Measurements from ENCODE around the gene SYCP2L. TPM values are rescaled to one million over a fixed set of nuclear protein-coding genes. Genes with fewer than 3 reads are reported as not detected.

The SYCP2L gene
- total RNA-seq, 1 experiment from 2014 or later, result 4.9 TPM

GRCh38 chr6:10891960-10892359 is 5.1 kb downstream of the SYCP2L start:
- H3K79me2 ChIP-seq (ENCODE audit: insufficient read depth, low read length), result no peaks in the 10 kb centered on the region
- H3K27me3 ChIP-seq (ENCODE audit: insufficient read depth, low read length), result no peaks in the 10 kb centered on the region
- H3K4me3 ChIP-seq (replicated peaks in 1 of 2; ENCODE audit: low read depth in 1 of 2, low read length in 2 of 2), result no peak overlapping the region
- H3K4me1 ChIP-seq (ENCODE audit: control insufficient read depth in 1 of 2, insufficient read depth in 2 of 2, low read length in 2 of 2), result no peaks in the 10 kb centered on the region
- POLR2A ChIA-PET, result no interaction called here
- no peak overlapping the region for H2AFZ ChIP-seq (ENCODE audit: low read depth, low read length, poor library complexity, severe bottlenecking)
- H3K36me3 ChIP-seq (ENCODE audit: control insufficient read depth in 1 of 2, insufficient read depth in 2 of 2, low read length in 2 of 2), result no peaks in the 10 kb centered on the region
- intact Hi-C loops (cut with micrococcal nuclease), result no loop called here
- no peaks in the 10 kb centered on the region for H3K9me2 ChIP-seq (ENCODE audit: insufficient read depth)
- RAD21 ChIA-PET (ENCODE audit: low non-redundant PET in 1 of 2, low total read pairs in 2 of 2, uncharacterized antibody in 2 of 2, unreplicated experiment in 2 of 2), result no interaction called here
- no peak overlapping the region for H3K4me2 ChIP-seq (ENCODE audit: low read length)
- no peaks in the 10 kb centered on the region for H4K20me1 ChIP-seq (ENCODE audit: insufficient read depth)
- no peak overlapping the region for H3K9ac ChIP-seq (ENCODE audit: low read length)
- ATAC-seq (no peak), DNase-seq (ENCODE audit: low read depth, low spot score) (no peak)
- TF ChIP-seq EZH2 (IDR thresholded peaks at IDR 0.05) (no peak), CTCF (IDR thresholded peaks at IDR 0.05 in 2 of 3, conservative IDR thresholded peaks at IDR 0.05 in 1 of 3; ENCODE audit: borderline replicate concordance in 1 of 3, insufficient read depth in 1 of 3, low read depth in 2 of 3, low read length in 2 of 3) (no peak), CEBPB (IDR thresholded peaks at IDR 0.05; ENCODE audit: low read depth) (no peak), REST (IDR thresholded peaks at IDR 0.05; ENCODE audit: low read depth) (no peak), ZFX (IDR thresholded peaks at IDR 0.05) (no peak)
- CTCF ChIA-PET, result no interaction called here
- H3K9me3 ChIP-seq (ENCODE audit: control insufficient read depth in 1 of 2, insufficient read depth in 1 of 2, low read depth in 1 of 2, low read length in 2 of 2), result no peaks in the 10 kb centered on the region
- BruUV-seq (replicated peaks), result no TSS peak
- no peak overlapping the region for H3K27ac ChIP-seq (ENCODE audit: low read depth, low read length)
